Left forelimb (tissue), 1 donor: ENCODE measurements around the gene ISL2.

ENCODE experiments used
- DNase-seq: peaks from one replicate; pipeline ENCODE4 v3.0.0-alpha.2; 2018; ENCODE audit warnings: low spot score

ISL2 gene

DNA sequence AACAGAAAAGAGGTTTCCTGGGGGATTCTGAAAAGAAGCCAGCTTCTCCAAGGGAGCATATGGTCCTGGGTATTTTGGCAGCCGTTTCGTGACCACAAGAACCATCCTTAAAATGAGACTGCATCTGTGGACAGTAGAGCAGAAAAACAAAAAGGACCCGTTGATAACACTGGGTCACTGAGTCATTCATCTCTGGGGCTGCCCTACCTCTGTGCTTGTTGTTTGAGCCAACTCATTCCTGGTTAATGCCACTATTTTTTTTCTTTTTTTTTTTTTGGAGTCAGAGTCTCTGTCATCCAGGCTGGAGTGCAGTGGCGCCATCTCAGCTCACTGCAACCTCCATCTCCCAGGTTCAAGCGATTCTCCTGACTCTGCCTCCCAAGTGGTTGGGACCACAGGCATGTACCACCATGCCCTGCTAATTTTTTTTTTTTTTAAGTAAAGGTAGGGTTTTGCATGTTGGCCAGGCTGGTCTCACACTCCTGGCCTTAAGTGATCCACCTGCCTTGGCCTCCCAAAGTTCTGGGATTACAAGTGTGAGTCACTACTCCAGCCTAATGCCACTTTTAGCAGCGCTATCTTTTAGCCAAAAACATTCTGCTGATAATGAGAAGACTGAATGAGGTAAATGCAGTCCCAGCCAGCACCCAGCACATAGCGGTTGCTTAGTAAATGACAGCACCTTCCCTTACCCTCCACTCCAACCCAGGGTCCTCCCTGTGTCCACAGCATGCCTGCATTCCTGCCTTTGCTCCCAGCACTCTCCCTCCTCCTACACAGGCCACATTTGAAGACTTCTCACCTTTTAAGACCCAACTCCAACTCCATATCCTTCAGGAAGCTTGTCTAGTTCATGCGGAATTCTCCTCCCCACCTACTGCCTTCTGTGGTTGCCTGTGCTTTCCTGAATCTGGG lies 9.1 kb upstream of the ISL2 start:
- DNase-seq: no peak

GRCh38 chr15:76328106-76328696 lies 8.4 kb upstream of the ISL2 start:
- DNase-seq: no peak

GRCh38 chr15:76328958-76329357 lies 7.6 kb upstream of the ISL2 start:
- DNase-seq: no peak

DNA sequence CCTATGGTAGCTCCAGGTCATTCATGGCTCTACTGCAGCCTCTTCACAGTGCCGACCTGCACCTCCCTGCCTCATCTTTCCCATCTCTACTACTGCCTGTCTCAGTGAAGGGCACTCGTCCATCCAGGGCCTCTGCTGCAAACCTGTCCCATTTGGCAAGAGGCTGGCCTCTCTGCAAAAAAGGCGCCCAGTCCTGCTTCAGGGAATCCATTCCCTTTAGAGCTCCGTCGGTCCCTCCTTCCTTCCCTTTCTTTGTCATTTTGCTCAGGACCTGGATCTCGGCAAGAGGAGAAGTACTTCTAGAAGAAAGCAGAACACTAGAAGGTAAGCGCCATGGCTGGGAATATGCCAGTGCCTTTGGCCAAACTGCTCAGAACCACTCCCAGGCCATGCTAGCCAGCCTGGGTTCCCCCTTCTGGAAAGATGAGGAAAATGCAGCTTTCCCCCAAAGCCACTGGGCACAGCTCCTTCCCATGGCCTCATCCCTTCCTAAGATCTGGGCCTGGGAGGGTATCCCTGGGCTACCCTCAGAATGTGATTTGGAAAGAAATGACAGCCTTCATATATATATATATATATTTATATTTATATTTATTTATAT lies 6.4 kb upstream of the ISL2 start:
- peak; percentile 52 for DNase-seq

DNA sequence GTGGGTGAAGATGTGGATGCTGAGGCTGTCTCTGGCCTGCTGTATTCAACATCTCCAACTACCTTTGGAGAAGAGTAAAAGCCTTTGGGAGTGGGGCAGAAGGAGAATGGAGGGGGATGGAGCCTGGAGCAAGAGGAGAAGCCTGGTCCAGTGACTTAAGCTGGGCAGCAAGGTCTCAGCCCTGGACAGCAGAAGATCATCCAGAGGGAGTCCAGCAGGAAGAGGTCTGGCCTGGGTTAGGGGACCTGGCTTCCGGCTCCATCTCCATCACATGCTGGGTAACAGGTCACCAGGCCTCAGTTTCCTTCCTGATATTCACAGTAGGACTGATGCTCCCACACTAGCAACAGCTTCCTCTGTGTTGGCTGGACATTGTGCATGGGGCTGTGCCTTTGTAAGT lies 3.8 kb upstream of the ISL2 start:
- no peak for DNase-seq

DNA sequence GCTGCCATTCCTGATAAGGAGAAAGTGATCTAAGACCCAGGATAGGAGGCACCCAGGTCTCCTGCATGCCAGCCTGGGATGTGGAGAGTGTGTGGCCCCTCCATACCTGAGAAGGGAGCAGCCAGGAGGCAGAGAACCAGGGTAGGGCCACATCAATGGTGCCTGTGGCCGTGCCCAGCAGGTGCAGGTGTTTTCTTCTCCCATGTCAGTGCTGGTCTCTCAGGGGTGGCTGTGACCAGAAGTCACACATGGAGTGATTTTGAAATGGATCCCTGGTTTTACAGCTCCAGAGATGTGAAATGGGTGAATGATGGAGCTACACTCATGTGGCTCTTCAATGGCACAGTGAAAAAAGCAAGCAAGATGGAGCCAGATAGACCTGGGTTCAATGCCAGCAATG lies 3.3 kb upstream of the ISL2 start:
- DNase-seq: no peak

DNA sequence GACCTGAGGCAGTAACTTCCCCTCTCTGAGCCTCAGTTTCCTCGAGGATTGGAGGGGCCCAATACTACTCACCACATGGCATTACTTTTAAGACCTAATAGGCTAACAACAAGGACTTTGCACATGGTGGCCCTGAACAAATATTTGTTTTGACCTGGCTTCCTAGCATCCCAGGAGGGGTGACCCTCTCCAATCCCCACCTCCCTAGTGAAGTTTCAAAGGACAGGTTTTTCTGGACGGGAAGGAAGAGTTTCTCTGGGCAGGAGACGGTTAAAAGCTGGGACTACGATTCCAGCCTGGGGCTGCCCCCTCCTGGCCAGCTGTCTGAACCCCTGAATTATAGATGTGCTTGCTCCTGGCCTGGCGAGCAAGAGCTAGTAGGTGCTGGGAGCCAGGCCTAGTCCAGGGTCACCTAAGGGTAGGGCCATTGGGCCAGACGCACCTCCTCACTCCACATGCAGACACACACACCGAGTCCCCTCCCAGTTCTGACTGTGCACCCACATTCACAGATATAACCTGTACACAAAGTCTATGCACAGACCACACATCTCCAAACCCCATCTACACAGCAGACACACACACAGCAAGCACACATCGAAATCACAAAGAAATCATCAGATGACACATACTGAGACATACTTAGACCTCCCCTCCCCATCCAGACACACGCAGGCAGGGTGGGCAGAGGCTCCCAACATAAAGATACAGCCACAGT lies 2.7 kb upstream of the ISL2 start:
- no peak for DNase-seq

- DNase-seq: no peak
Measured at GRCh38 chr15:76334438-76335306, 1.9 kb upstream of the ISL2 start.

- no peak for DNase-seq
Measured at GRCh38 chr15:76335307-76336253, 993 bp upstream of the ISL2 start.

DNA sequence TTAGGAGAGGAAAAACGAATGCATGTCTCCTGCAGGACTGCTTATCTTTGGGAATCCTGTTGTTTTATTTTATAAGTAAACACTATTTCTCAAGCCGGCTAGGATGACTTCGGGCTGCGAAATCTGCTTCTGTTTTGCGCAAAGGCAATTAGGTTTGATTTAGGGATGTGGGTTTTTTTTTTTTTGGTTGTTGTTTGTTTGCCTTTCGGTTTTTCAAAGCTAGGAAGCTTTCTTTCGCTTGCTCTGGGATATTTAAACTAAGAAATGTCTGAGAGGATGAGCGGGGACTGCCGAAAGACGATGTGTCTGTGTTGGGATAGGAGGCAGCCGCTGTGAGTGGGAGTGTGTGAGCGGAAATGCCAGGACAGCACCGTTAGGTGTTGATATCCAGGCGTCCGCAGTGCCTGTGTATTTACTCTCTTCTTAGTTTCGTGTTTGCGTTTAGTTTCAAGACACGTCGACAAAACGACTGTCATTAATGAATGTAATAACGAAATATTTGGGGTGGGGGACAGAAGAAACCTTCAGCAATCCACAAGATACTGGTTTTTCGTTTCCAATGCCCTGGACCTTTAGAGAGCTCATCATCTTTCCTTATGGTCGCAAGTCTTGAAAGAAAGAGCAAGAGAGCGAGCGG lies 604 bp downstream of the ISL2 start:
- DNase-seq: no peak

- no peak for DNase-seq
Measured at GRCh38 chr15:76337696-76338485, 1.3 kb downstream of the ISL2 start.

- DNase-seq: no peak
Measured at GRCh38 chr15:76338486-76339304, 2.1 kb downstream of the ISL2 start.

GRCh38 chr15:76339305-76340197 lies 3.0 kb downstream of the ISL2 start:
- DNase-seq: no peak

GRCh38 chr15:76340198-76340802 lies 3.7 kb downstream of the ISL2 start:
- peak; percentile 79 for DNase-seq

- DNase-seq: no peak
Measured at GRCh38 chr15:76340803-76341365, 4.3 kb downstream of the ISL2 start.

DNA sequence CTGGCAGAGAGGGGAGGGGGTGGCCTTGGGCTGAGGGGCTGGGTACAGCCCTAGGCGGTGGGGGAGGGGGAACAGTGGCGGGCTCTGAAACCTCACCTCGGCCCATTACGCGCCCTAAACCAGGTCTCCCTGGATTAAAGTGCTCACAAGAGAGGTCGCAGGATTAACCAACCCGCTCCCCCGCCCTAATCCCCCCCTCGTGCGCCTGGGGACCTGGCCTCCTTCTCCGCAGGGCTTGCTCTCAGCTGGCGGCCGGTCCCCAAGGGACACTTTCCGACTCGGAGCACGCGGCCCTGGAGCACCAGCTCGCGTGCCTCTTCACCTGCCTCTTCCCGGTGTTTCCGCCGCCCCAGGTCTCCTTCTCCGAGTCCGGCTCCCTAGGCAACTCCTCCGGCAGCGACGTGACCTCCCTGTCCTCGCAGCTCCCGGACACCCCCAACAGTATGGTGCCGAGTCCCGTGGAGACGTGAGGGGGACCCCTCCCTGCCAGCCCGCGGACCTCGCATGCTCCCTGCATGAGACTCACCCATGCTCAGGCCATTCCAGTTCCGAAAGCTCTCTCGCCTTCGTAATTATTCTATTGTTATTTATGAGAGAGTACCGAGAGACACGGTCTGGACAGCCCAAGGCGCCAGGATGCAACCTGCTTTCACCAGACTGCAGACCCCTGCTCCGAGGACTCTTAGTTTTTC lies 4.9 kb downstream of the ISL2 start:
- DNase-seq: no peak
